WTC11 (cell line): ENCODE results near the gene NT5C1A.

Experiments used
- AFF4 ChIP-seq: sonication (generic); formaldehyde crosslinking; IDR thresholded peaks from 2 replicates; pipeline ENCODE4 v1.8.1; 2023; ENCODE audit warnings: mild to moderate bottlenecking, missing genetic modification reagents, borderline replicate concordance
- CTCF ChIP-seq: fragments of 200-600 bp; IDR thresholded peaks from 2 replicates; pipeline ENCODE4 v1.8.0; 2022; ENCODE audit warnings: antibody characterized with exemption
- E2F1 ChIP-seq: sonication (generic); formaldehyde crosslinking; IDR thresholded peaks from 2 replicates; pipeline ENCODE4 v1.8.0; 2022; ENCODE audit warnings: mild to moderate bottlenecking, missing genetic modification reagents
- FOXP4 ChIP-seq: sonication (generic); formaldehyde crosslinking; IDR thresholded peaks from 2 replicates; pipeline ENCODE4 v1.8.0; 2022; ENCODE audit warnings: mild to moderate bottlenecking, missing genetic modification reagents
- KAT7 ChIP-seq: sonication (generic); formaldehyde crosslinking; IDR thresholded peaks from 2 replicates; pipeline ENCODE4 v1.8.1; 2023; ENCODE audit warnings: missing genetic modification reagents, mild to moderate bottlenecking, borderline replicate concordance
- MAX ChIP-seq: sonication (generic); formaldehyde crosslinking; IDR thresholded peaks from 2 replicates; pipeline ENCODE4 v1.8.0; 2022; ENCODE audit warnings: mild to moderate bottlenecking, missing genetic modification reagents
- NFYB ChIP-seq: sonication (generic); formaldehyde crosslinking; conservative IDR thresholded peaks from 2 replicates; pipeline ENCODE4 v1.8.0; 2022; ENCODE audit warnings: low read depth, missing genetic modification reagents
- NR2C2 ChIP-seq: sonication (generic); formaldehyde crosslinking; IDR thresholded peaks from 2 replicates; pipeline ENCODE4 v1.8.0; 2022; ENCODE audit warnings: mild to moderate bottlenecking, missing genetic modification reagents
- NR3C1 ChIP-seq: sonication (generic); formaldehyde crosslinking; conservative IDR thresholded peaks from 2 replicates; pipeline ENCODE4 v1.8.1; 2023; ENCODE audit warnings: low read depth, mild to moderate bottlenecking, missing genetic modification reagents
- RELA ChIP-seq: sonication (generic); formaldehyde crosslinking; IDR thresholded peaks from 2 replicates; pipeline ENCODE4 v1.8.1; 2022; ENCODE audit warnings: missing genetic modification reagents, mild to moderate bottlenecking, borderline replicate concordance
- SMAD3 ChIP-seq: sonication (generic); formaldehyde crosslinking; IDR thresholded peaks from 2 replicates; pipeline ENCODE4 v1.8.0; 2022; ENCODE audit warnings: missing genetic modification reagents, mild to moderate bottlenecking, borderline replicate concordance
- ZSCAN18 ChIP-seq: fragments of 250-450 bp; sonication (Bioruptor Pico); IDR thresholded peaks from 2 replicates; pipeline ENCODE4 v2.1.2; 2022; ENCODE audit warnings: mild to moderate bottlenecking, moderate library complexity

GRCh38 chr1:39645411-39646043, 26.4 kb downstream of the NT5C1A start:
- no peak for TF ChIP-seq ZSCAN18
- no peak for TF ChIP-seq SMAD3 (CRISPR knock-in tag)
- TF ChIP-seq CTCF, result no peak
- no peak for TF ChIP-seq NR2C2
- no peak for TF ChIP-seq AFF4 (CRISPR knock-in tag)
- no peak for TF ChIP-seq MAX
- no peak for TF ChIP-seq NFYB (CRISPR knock-in tag)
- TF ChIP-seq E2F1, result no peak
- no peak for TF ChIP-seq KAT7 (CRISPR knock-in tag)
- TF ChIP-seq NR3C1, result no peak
- no peak for TF ChIP-seq RELA (CRISPR knock-in tag)
- no peak for TF ChIP-seq FOXP4 (CRISPR knock-in tag)
